CD14-positive monocyte (primary cell): Measurements from ENCODE around the gene HDAC4. TPM values are rescaled to one million over a fixed set of nuclear protein-coding genes. Genes with fewer than 3 reads are reported as not detected.
A peak's percentile ranks its signal among the peaks of the same experiment; 100 is the strongest.

ENCODE experiments used
- DNase-seq, 3 donors: peaks; one replicate each; pipeline ENCODE4 v3.0.0-alpha.2; 2011 to 2022
- H2AFZ ChIP-seq: 2 replicates; pipeline ENCODE4 v1.6.0; 2012; ENCODE audit warnings: mild to moderate bottlenecking, low read depth, low read length, inconsistent platforms; ENCODE audit not compliant: insufficient read depth, poor library complexity, severe bottlenecking
- H3K27ac ChIP-seq, 2 donors: 1 replicate in 1 of 2; 2 replicates in 1 of 2; pipeline ENCODE4 v1.5.1; 2012 to 2013; ENCODE audit warnings: low read length in 2 of 2, control low read depth in 1 of 2, inconsistent platforms in 1 of 2, low read depth in 1 of 2, mild to moderate bottlenecking in 1 of 2
- H3K27me3 ChIP-seq, 2 donors: one replicate each; pipeline versions ENCODE4 v1.6.0 to v1.6.1; 2011 to 2013; ENCODE audit warnings: low read length in 2 of 2; ENCODE audit not compliant: control insufficient read depth in 2 of 2, insufficient read depth in 2 of 2
- H3K36me3 ChIP-seq, 2 donors: replicated peaks in 1 of 2; 1 replicate in 1 of 2; 2 replicates in 1 of 2; pipeline versions ENCODE4 v1.5.1 to v1.6.1; 2012 to 2013; ENCODE audit warnings: low read length in 2 of 2, control low read depth in 1 of 2, inconsistent platforms in 1 of 2, mild to moderate bottlenecking in 1 of 2; ENCODE audit not compliant: insufficient read depth in 2 of 2, control insufficient read depth in 1 of 2
- H3K4me1 ChIP-seq, 2 donors: 1 replicate in 1 of 2; 2 replicates in 1 of 2; pipeline versions ENCODE4 v1.5.1 to v1.6.1; 2012 to 2013; ENCODE audit warnings: low read length in 2 of 2, control low read depth in 1 of 2, inconsistent platforms in 1 of 2, mild to moderate bottlenecking in 1 of 2, moderate library complexity in 1 of 2; ENCODE audit not compliant: insufficient read depth in 2 of 2, control insufficient read depth in 1 of 2
- H3K4me2 ChIP-seq: replicated peaks from 2 replicates; pipeline ENCODE3; 2012; ENCODE audit warnings: low read length, moderate library complexity, mild to moderate bottlenecking; ENCODE audit not compliant: poor library complexity, severe bottlenecking; ENCODE audit errors: extremely low read depth
- H3K4me3 ChIP-seq, 3 experiments: fragments of 200-600 bp in 1 of 3; sonication (generic) in 1 of 3; replicated peaks in 1 of 3; 1 replicate in 2 of 3; 2 replicates in 1 of 3; pipeline ENCODE4 v1.5.1; 2011 to 2013; ENCODE audit warnings: low read length in 3 of 3, mild to moderate bottlenecking in 3 of 3, control low read depth in 2 of 3, low read depth in 2 of 3, inconsistent platforms in 1 of 3, moderate library complexity in 1 of 3
- H3K79me2 ChIP-seq: 2 replicates; pipeline ENCODE4 v1.6.0; 2012; ENCODE audit warnings: mild to moderate bottlenecking, control low read depth, inconsistent platforms, low read length, moderate library complexity; ENCODE audit not compliant: insufficient read depth
- H3K9ac ChIP-seq: 2 replicates; pipeline ENCODE4 v1.6.0; 2017; ENCODE audit warnings: low read length, mild to moderate bottlenecking; ENCODE audit not compliant: insufficient read depth, poor library complexity, severe bottlenecking
- H3K9me3 ChIP-seq, 2 donors: replicated peaks in 1 of 2; 1 replicate in 1 of 2; 2 replicates in 1 of 2; pipeline versions ENCODE4 v1.5.1 to v1.6.1; 2012 to 2013; ENCODE audit warnings: low read length in 2 of 2, control low read depth in 1 of 2; ENCODE audit not compliant: control insufficient read depth in 1 of 2, insufficient read depth in 1 of 2
- H4K20me1 ChIP-seq: 2 replicates; pipeline ENCODE4 v1.6.0; 2012; ENCODE audit warnings: mild to moderate bottlenecking, low read length, control low read depth, moderate library complexity; ENCODE audit not compliant: insufficient read depth
- H3K27ac Mint-ChIP-seq, 7 donors: one replicate each; pipeline ENCODE4 v1.8.0; 2020; ENCODE audit warnings: mild to moderate bottlenecking in 7 of 7, mixed read lengths in 7 of 7, moderate library complexity in 6 of 7, inconsistent platforms in 2 of 7
- H3K27me3 Mint-ChIP-seq, 3 donors: one replicate each; pipeline ENCODE4 v1.8.0; 2021 to 2022; ENCODE audit warnings: low read depth in 3 of 3, mild to moderate bottlenecking in 3 of 3, mixed read lengths in 3 of 3, moderate library complexity in 3 of 3, inconsistent platforms in 1 of 3
- H3K36me3 Mint-ChIP-seq, 2 donors: one replicate each; pipeline ENCODE4 v1.8.0; 2020; ENCODE audit warnings: mixed read lengths in 2 of 2, inconsistent platforms in 1 of 2, mild to moderate bottlenecking in 1 of 2
- H3K4me1 Mint-ChIP-seq: one replicate; pipeline ENCODE4 v1.8.0; 2020; ENCODE audit warnings: mild to moderate bottlenecking, mixed read lengths
- H3K4me3 Mint-ChIP-seq, 2 donors: one replicate each; pipeline ENCODE4 v1.8.0; 2020; ENCODE audit warnings: mild to moderate bottlenecking in 2 of 2, mixed read lengths in 2 of 2, moderate library complexity in 1 of 2
- H3K9me3 Mint-ChIP-seq, 7 donors: one replicate each; pipeline ENCODE4 v1.8.0; 2020 to 2022; ENCODE audit warnings: mixed read lengths in 7 of 7, mild to moderate bottlenecking in 6 of 7, moderate library complexity in 6 of 7, inconsistent platforms in 2 of 7
- WGBS: methylation state at CpG from one replicate; pipeline ENCODE4 v1.1.5; 2013; ENCODE audit warnings: missing lambda C conversion rate; ENCODE audit not compliant: insufficient coverage; 5-methylcytosine and 5-hydroxymethylcytosine counted together
- intact Hi-C, 2 donors: fragments of 100-400 bp; cut with micrococcal nuclease; formaldehyde crosslinking; loops; one replicate each; pipeline versions ENCODE4 v1.15.0 to v1.15.1; 2023
- polyA plus RNA-seq, 3 donors: library from polyadenylated mRNA; depleted of rRNA in 1 of 3; unstranded in 2 of 3; stranded (reverse) in 1 of 3; fragments of 300-500 nt in 2 of 3; fragments of >200 nt in 1 of 3; fragmentation: Illumina TruSeq in 2 of 3; gene quantifications; 1 replicate in 2 of 3; 2 replicates in 1 of 3; pipeline ENCODE4 v1.2.3, GENCODE V29; 2012 to 2021
- TF ChIP-seq, protein P1 (sequence below): fragments of 200-600 bp; IDR thresholded peaks from one replicate; pipeline ENCODE4 v1.8.0; 2022; ENCODE audit warnings: antibody characterized with exemption, mild to moderate bottlenecking

HDAC4 gene
- polyA plus RNA-seq, 3 donors = 3.3 to 23.0 (median 4.5) TPM

DNA sequence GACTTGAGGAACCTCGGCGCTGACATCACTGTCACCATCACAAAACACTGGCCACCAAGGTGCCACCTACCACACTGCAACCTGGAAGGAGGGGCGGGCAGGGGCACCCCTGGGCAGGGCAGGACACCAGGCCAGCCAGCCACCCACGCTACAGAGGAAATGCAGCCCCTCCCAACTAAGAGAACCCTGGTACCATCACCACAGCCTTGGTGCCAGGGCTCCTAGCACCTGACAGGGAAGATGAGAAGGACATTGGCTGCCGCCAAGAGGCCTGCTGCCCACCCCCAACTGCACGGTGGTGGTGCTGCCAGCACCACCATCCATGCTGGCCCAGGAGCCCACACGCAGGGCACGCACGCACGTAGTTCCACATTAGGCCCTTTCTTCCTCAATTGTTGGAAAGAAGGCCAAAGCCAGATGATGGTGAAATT, 88.7 kb downstream of the HDAC4 start:
- DNase-seq = peak; percentile 39 to 60 (median 47)
- Histone ChIP-seq H3K9me3 (no peaks in the 10 kb centered on the region), H3K4me3 (no peak overlapping the region), H4K20me1 (peaks cover 4% of the 10 kb centered on the region), H3K79me2 (peaks cover 99% of the 10 kb centered on the region), H3K4me1 (peaks cover 45 to 49% of the 10 kb centered on the region in 2 donors), H2AFZ (no peak overlapping the region), H3K4me2 (no peak overlapping the region), H3K36me3 (peaks cover 0 to 20% of the 10 kb centered on the region in 2 donors), H3K9ac (peak overlapping the region; percentile 42), H3K27ac (peak overlapping the region; percentile 45 to 80), H3K27me3 (no peaks in the 10 kb centered on the region)
- Mint-ChIP-seq H3K9me3 (peaks cover 0 to 4% (median 0%) of the 10 kb centered on the region in 7 donors), H3K4me1 (peaks cover 59% of the 10 kb centered on the region), H3K27me3 (peaks cover 0 to 1% (median 0%) of the 10 kb centered on the region in 3 donors), H3K27ac (peak overlapping the region; percentile 54 to 92 (median 86)), H3K36me3 (peaks cover 31 to 56% of the 10 kb centered on the region in 2 donors), H3K4me3 (no peak overlapping the region)
- 46% methylated on average over 8 of the region's 10 CpGs for WGBS
- TF ChIP-seq, protein P1, sequence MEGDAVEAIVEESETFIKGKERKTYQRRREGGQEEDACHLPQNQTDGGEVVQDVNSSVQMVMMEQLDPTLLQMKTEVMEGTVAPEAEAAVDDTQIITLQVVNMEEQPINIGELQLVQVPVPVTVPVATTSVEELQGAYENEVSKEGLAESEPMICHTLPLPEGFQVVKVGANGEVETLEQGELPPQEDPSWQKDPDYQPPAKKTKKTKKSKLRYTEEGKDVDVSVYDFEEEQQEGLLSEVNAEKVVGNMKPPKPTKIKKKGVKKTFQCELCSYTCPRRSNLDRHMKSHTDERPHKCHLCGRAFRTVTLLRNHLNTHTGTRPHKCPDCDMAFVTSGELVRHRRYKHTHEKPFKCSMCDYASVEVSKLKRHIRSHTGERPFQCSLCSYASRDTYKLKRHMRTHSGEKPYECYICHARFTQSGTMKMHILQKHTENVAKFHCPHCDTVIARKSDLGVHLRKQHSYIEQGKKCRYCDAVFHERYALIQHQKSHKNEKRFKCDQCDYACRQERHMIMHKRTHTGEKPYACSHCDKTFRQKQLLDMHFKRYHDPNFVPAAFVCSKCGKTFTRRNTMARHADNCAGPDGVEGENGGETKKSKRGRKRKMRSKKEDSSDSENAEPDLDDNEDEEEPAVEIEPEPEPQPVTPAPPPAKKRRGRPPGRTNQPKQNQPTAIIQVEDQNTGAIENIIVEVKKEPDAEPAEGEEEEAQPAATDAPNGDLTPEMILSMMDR = no peak
- intact Hi-C loops = loop anchor here in 1 of 2 donors (5.0 kb wide), 1 partner anchor 45 kb away; no protein-coding TSS in a partner anchor

DNA sequence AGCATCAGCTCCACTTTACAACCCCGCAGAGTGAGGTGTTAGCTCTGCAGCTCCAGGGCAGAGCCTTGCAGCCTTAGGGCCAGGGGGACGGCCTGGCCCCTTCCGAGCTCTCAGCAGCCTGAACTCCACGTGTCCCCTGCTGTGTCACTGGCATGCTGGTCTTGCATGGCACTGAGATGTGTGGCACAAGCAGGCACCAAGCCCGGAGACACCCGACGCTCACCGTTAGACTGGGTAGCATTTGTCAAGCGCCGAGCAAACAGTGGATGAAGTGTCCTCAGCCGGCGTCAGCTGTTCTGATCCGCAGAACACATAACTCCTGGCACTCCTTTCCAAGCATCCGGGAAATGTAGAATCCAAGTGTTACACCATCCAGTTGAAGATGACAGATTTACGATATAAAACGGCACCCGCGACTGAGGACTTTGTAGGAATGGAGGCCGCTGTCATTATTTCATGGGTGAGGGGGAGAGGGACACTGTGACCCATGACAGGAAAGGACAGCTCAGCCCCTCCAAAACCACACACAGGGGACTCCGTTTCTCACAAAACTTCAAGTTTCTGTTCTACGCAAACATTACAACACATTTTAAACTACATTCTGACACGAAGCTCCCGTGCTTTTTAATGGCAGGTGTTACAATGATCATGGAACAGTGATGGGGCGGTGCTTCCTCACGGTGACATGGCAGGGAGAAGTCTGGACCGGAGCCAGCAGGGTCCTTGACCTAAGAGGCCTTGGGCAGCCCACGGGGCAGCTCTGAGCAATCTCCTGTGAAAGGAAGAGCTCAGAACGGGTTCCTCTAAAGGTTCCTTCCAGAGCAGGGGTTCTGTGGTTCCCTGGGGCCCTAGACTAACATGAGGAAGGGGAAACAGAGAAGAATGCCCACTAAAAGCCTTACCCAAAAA, 89.4 kb downstream of the HDAC4 start:
- TF ChIP-seq, protein P1 = no peak
- Histone ChIP-seq H3K27ac (peak overlapping the region; percentile 45 to 80), H3K79me2 (peaks cover 99% of the 10 kb centered on the region), H3K36me3 (peaks cover 0 to 20% of the 10 kb centered on the region in 2 donors), H4K20me1 (peaks cover 4% of the 10 kb centered on the region), H3K9ac (peak overlapping the region; percentile 42), H2AFZ (no peak overlapping the region), H3K9me3 (no peaks in the 10 kb centered on the region), H3K4me2 (no peak overlapping the region), H3K27me3 (no peaks in the 10 kb centered on the region), H3K4me3 (no peak overlapping the region), H3K4me1 (peaks cover 45 to 46% of the 10 kb centered on the region in 2 donors)
- Mint-ChIP-seq H3K27me3 (peaks cover 0 to 1% (median 0%) of the 10 kb centered on the region in 3 donors), H3K4me1 (peaks cover 53% of the 10 kb centered on the region), H3K9me3 (peaks cover 0 to 4% (median 0%) of the 10 kb centered on the region in 7 donors), H3K36me3 (peaks cover 25 to 55% of the 10 kb centered on the region in 2 donors), H3K27ac (peak overlapping the region; percentile 60 to 92 (median 86)), H3K4me3 (peak overlapping the region in 1 of 2 donors; percentile 40)
- DNase-seq = peak; percentile 62 to 70 (median 68)
- intact Hi-C loops = loop anchor here in 1 of 2 donors (5.0 kb wide), 1 partner anchor 44 kb away; no protein-coding TSS in a partner anchor
- 69% methylated on average over 19 of the region's 28 CpGs for WGBS
